Measurements from ENCODE around the gene C17orf75.

- no peak for TF ChIP-seq POLR2A (IDR thresholded peaks at IDR 0.05)
- no peak for TF ChIP-seq CTCF (IDR thresholded peaks at IDR 0.05)
These were observed 7.5 kb upstream of the C17orf75 start for GRCh38 chr17:32349503-32349853.
